Fibroblast of lung (primary cell): ENCODE measurements around the gene UROD. TPM values are rescaled to one million over a fixed set of nuclear protein-coding genes. Genes with fewer than 3 reads are reported as not detected.

Source experiments
- DNase-seq, 2 donors: peaks; one replicate each; pipeline versions ENCODE4 v3.0.0 to v3.0.0-alpha.2; 2010; ENCODE audit warnings: low read depth in 2 of 2
- H2AFZ ChIP-seq: 2 replicates; pipeline ENCODE4 v1.5.1; 2012; ENCODE audit warnings: low read length, control low read depth, inconsistent platforms
- H3K27ac ChIP-seq: 2 replicates; pipeline ENCODE4 v1.5.1; 2011; ENCODE audit warnings: low read length, control low read depth; ENCODE audit not compliant: insufficient read depth
- H3K27me3 ChIP-seq: 2 replicates; pipeline ENCODE4 v1.5.1; 2011; ENCODE audit warnings: mild to moderate bottlenecking, low read length; ENCODE audit not compliant: control insufficient read depth, insufficient read depth
- H3K36me3 ChIP-seq: 2 replicates; pipeline ENCODE4 v1.5.1; 2011; ENCODE audit warnings: low read length; ENCODE audit not compliant: control insufficient read depth, insufficient read depth
- H3K4me1 ChIP-seq: 2 replicates; pipeline ENCODE4 v1.5.1; 2011; ENCODE audit warnings: low read length; ENCODE audit not compliant: control insufficient read depth, insufficient read depth; ENCODE audit errors: extremely low read depth
- H3K4me2 ChIP-seq: 2 replicates; pipeline ENCODE4 v1.5.1; 2011; ENCODE audit warnings: low read length, control low read depth; ENCODE audit not compliant: insufficient read depth; ENCODE audit errors: extremely low read depth
- H3K4me3 ChIP-seq, 4 experiments: fragments of 200-600 bp in 1 of 4; sonication (generic) in 1 of 4; replicated peaks in 1 of 4; 2 replicates each; pipeline ENCODE4 v1.5.1; 2011 to 2016; ENCODE audit warnings: low read length in 4 of 4, low read depth in 3 of 4, mild to moderate bottlenecking in 3 of 4, control low read depth in 2 of 4, inconsistent platforms in 1 of 4, mixed read lengths in 1 of 4; ENCODE audit not compliant: insufficient read depth in 1 of 4; ENCODE audit errors: control extremely low read depth in 1 of 4
- H3K79me2 ChIP-seq: 2 replicates; pipeline ENCODE4 v1.5.1; 2012; ENCODE audit warnings: mild to moderate bottlenecking, low read length, inconsistent platforms; ENCODE audit not compliant: control insufficient read depth, insufficient read depth
- H3K9ac ChIP-seq: 2 replicates; pipeline ENCODE4 v1.5.1; 2011; ENCODE audit warnings: mild to moderate bottlenecking, low read length, control low read depth; ENCODE audit not compliant: insufficient read depth
- H3K9me3 ChIP-seq: 2 replicates; pipeline ENCODE4 v1.5.1; 2012; ENCODE audit warnings: low read depth, low read length; ENCODE audit not compliant: control insufficient read depth, insufficient read depth
- H4K20me1 ChIP-seq: 2 replicates; pipeline ENCODE4 v1.5.1; 2011; ENCODE audit warnings: low read length; ENCODE audit not compliant: control insufficient read depth, insufficient read depth; ENCODE audit errors: extremely low read depth
- EZH2 ChIP-seq: IDR thresholded peaks from 2 replicates; pipeline ENCODE4 v1.5.1; 2012; ENCODE audit warnings: low read length, control low read depth, mild to moderate bottlenecking; ENCODE audit errors: missing control alignments
- polyA plus RNA-seq, 2 donors: library from polyadenylated mRNA; depleted of rRNA in 1 of 2; stranded (reverse) in 1 of 2; unstranded in 1 of 2; fragments of >200 nt; gene quantifications; 2 replicates each; pipeline ENCODE4 v1.2.1, GENCODE V29; 2011 to 2012; ENCODE audit warnings: missing spikeins in 1 of 2
- total RNA-seq: library from RNA; depleted of rRNA; stranded (reverse); fragments of >200 nt; gene quantifications from 2 replicates; pipeline ENCODE4 v1.2.1, GENCODE V29; 2014
- TF ChIP-seq, protein P1 (sequence below), 2 donors: IDR thresholded peaks in 1 of 2; conservative IDR thresholded peaks in 1 of 2; 1 replicate in 1 of 2; 2 replicates in 1 of 2; pipeline ENCODE4 v1.5.1; 2011 to 2012; ENCODE audit warnings: low read length in 2 of 2, control low read depth in 1 of 2, inconsistent platforms in 1 of 2, low read depth in 1 of 2, mild to moderate bottlenecking in 1 of 2

The UROD gene
- total and polyA plus RNA-seq, 2 donors (not counting 1 experiment from before 2014, with no cell fraction given) = 129 to 162 TPM

- no peaks in the 10 kb centered on the region for H4K20me1 ChIP-seq
- H3K4me2 ChIP-seq = peak within 1 kb of the TSS; percentile 97
- no peaks in the 10 kb centered on the region for H3K27me3 ChIP-seq
- peaks cover 22% of the 10 kb centered on the region for H3K36me3 ChIP-seq
- TF ChIP-seq EZH2 = no peak
- TF ChIP-seq, protein P1, sequence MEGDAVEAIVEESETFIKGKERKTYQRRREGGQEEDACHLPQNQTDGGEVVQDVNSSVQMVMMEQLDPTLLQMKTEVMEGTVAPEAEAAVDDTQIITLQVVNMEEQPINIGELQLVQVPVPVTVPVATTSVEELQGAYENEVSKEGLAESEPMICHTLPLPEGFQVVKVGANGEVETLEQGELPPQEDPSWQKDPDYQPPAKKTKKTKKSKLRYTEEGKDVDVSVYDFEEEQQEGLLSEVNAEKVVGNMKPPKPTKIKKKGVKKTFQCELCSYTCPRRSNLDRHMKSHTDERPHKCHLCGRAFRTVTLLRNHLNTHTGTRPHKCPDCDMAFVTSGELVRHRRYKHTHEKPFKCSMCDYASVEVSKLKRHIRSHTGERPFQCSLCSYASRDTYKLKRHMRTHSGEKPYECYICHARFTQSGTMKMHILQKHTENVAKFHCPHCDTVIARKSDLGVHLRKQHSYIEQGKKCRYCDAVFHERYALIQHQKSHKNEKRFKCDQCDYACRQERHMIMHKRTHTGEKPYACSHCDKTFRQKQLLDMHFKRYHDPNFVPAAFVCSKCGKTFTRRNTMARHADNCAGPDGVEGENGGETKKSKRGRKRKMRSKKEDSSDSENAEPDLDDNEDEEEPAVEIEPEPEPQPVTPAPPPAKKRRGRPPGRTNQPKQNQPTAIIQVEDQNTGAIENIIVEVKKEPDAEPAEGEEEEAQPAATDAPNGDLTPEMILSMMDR (conservative IDR thresholded peaks at IDR 0.05 in 1 of 2, IDR thresholded peaks at IDR 0.05 in 1 of 2; ENCODE audit: low read depth in 1 of 2, low read length in 2 of 2) = no peak
- peaks cover 15% of the 10 kb centered on the region for H3K4me1 ChIP-seq
- H2AFZ ChIP-seq = peak within 1 kb of the TSS; percentile 100
- peak within 1 kb of the TSS; percentile 75 for H3K9ac ChIP-seq
- peak within 1 kb of the TSS; percentile 63 for H3K27ac ChIP-seq
- H3K79me2 ChIP-seq = peaks cover 32% of the 10 kb centered on the region
- H3K9me3 ChIP-seq = no peaks in the 10 kb centered on the region
- H3K4me3 ChIP-seq = peak within 1 kb of the TSS; percentile 89 to 96 (median 92)
- DNase-seq = peak; percentile 70 to 76
Observed at GRCh38 chr1:45010855-45011811, 921 bp upstream of the UROD start, which contains the start of gene HECTD3. Gene HECTD3, minus strand, starts transcription at chr1:45011324. Its CDS starts 67 bp downstream, at chr1:45011257.

GRCh38 chr1:45012639-45013278, 705 bp downstream of the UROD start:
- peak overlapping the region; percentile 57 for H3K27ac ChIP-seq
- no peaks in the 10 kb centered on the region for H3K9me3 ChIP-seq
- peak overlapping the region; percentile 71 for H3K9ac ChIP-seq
- no peaks in the 10 kb centered on the region for H3K27me3 ChIP-seq
- H3K4me1 ChIP-seq = peaks cover 15% of the 10 kb centered on the region
- H3K79me2 ChIP-seq = peaks cover 32% of the 10 kb centered on the region
- TF ChIP-seq EZH2 = no peak
- TF ChIP-seq, protein P1 (conservative IDR thresholded peaks at IDR 0.05 in 1 of 2, IDR thresholded peaks at IDR 0.05 in 1 of 2; ENCODE audit: low read depth in 1 of 2, low read length in 2 of 2) = no peak
- DNase-seq = peak; percentile 65
- peak overlapping the region; percentile 91 for H3K4me2 ChIP-seq
- peak overlapping the region; percentile 54 for H2AFZ ChIP-seq
- H4K20me1 ChIP-seq = no peaks in the 10 kb centered on the region
- peak overlapping the region; percentile 45 to 91 (median 84) for H3K4me3 ChIP-seq
- H3K36me3 ChIP-seq = peaks cover 15% of the 10 kb centered on the region

GRCh38 chr1:45013551-45014209, 1.6 kb downstream of the UROD start:
- H3K4me2 ChIP-seq = no peak overlapping the region
- peaks cover 32% of the 10 kb centered on the region for H3K79me2 ChIP-seq
- DNase-seq = no peak
- no peaks in the 10 kb centered on the region for H4K20me1 ChIP-seq
- H3K27me3 ChIP-seq = no peaks in the 10 kb centered on the region
- H3K36me3 ChIP-seq = peaks cover 10% of the 10 kb centered on the region
- TF ChIP-seq, protein P1 (conservative IDR thresholded peaks at IDR 0.05 in 1 of 2, IDR thresholded peaks at IDR 0.05 in 1 of 2; ENCODE audit: low read depth in 1 of 2, low read length in 2 of 2) = no peak
- TF ChIP-seq EZH2 = no peak
- H2AFZ ChIP-seq = no peak overlapping the region
- peak overlapping the region; percentile 45 to 91 (median 84) for H3K4me3 ChIP-seq
- no peak overlapping the region for H3K27ac ChIP-seq
- H3K4me1 ChIP-seq = peaks cover 15% of the 10 kb centered on the region
- no peaks in the 10 kb centered on the region for H3K9me3 ChIP-seq
- H3K9ac ChIP-seq = no peak overlapping the region
